Prostate gland (tissue), 2 donors: Measurements from ENCODE around the gene AMIGO1. TPM values are rescaled to one million over a fixed set of nuclear protein-coding genes. Genes with fewer than 3 reads are reported as not detected.

Source experiments
- DNase-seq: peaks from one replicate; pipeline ENCODE4 v3.0.0-alpha.2; 2019; ENCODE audit warnings: low spot score
- H3K27ac ChIP-seq, 2 donors: fragments of 200-600 bp; sonication (generic); 2 replicates each; pipeline ENCODE4 v1.5.1; 2017 to 2019
- H3K27me3 ChIP-seq: fragments of 200-600 bp; sonication (generic); replicated peaks from 2 replicates; pipeline ENCODE4 v1.5.1; 2019; ENCODE audit not compliant: insufficient read depth
- H3K36me3 ChIP-seq, 2 donors: fragments of 200-600 bp; sonication (generic); 1 replicate in 1 of 2; 2 replicates in 1 of 2; pipeline versions ENCODE4 v1.5.1 to v1.8.1; 2017 to 2019
- H3K4me1 ChIP-seq: fragments of 200-600 bp; sonication (generic); replicated peaks from 2 replicates; pipeline ENCODE4 v1.5.1; 2019
- H3K4me3 ChIP-seq, 2 donors: fragments of 200-600 bp; sonication (generic); 2 replicates each; pipeline ENCODE4 v1.5.1; 2017 to 2019
- H3K9me3 ChIP-seq: fragments of 200-600 bp; sonication (generic); 2 replicates; pipeline ENCODE4 v1.5.1; 2017
- CTCF ChIP-seq, 4 experiments: fragments of 200-600 bp in 2 of 4; fragments of 450-650 bp in 2 of 4; sonication (generic) in 2 of 4; IDR thresholded peaks; 1 replicate in 3 of 4; 2 replicates in 1 of 4; pipeline ENCODE4 v1.5.1; 2016 to 2019; ENCODE audit warnings: antibody characterized with exemption in 4 of 4, mild to moderate bottlenecking in 2 of 4, moderate library complexity in 2 of 4
- POLR2A ChIP-seq: fragments of 450-650 bp; IDR thresholded peaks from one replicate; pipeline ENCODE4 v1.6.1; 2016; ENCODE audit warnings: antibody characterized with exemption, mild to moderate bottlenecking
- POLR2AphosphoS5 ChIP-seq: sonication (generic); formaldehyde crosslinking; IDR thresholded peaks from one replicate; pipeline ENCODE4 v1.6.1; 2017; ENCODE audit warnings: antibody characterized with exemption
- WGBS: methylation state at CpG from one replicate; pipeline ENCODE4 v1.1.5; 2018; 5-methylcytosine and 5-hydroxymethylcytosine counted together
- intact Hi-C: fragments of 100-400 bp; cut with DNase I; formaldehyde crosslinking; loops from one replicate; pipeline ENCODE4 v1.14.2; 2022
- total RNA-seq, 2 donors: library from RNA; depleted of rRNA; stranded (reverse); fragments of >200 nt; gene quantifications; one replicate each; pipeline ENCODE4 v1.1.0, GENCODE V29; 2016

AMIGO1 gene
- total RNA-seq, 2 donors from 2014 or later, result 9.5 to 13.2 TPM

- no peak for TF ChIP-seq CTCF (IDR thresholded peaks at IDR 0.05)
- TF ChIP-seq POLR2A, result no peak
- TF ChIP-seq POLR2AphosphoS5, result no peak
- Histone ChIP-seq H3K9me3 (no peaks in the 10 kb centered on the region), H3K27ac (no peak overlapping the region), H3K4me1 (no peaks in the 10 kb centered on the region), H3K27me3 (no peaks in the 10 kb centered on the region), H3K36me3 (no peaks in the 10 kb centered on the region), H3K4me3 (no peak overlapping the region)
- no peak for DNase-seq
- 78% methylated on average over 9 of the region's 9 CpGs for WGBS
- intact Hi-C loops, result loop anchor here (10.0 kb wide), 1 partner anchor 113 kb away; the partner anchor contains the start of gene PSMA5
These were observed 28.1 kb upstream of the AMIGO1 start for GRCh38 chr1:109537450-109538178.

GRCh38 chr1:109535971-109536491 is 26.5 kb upstream of the AMIGO1 start:
- Histone ChIP-seq H3K36me3 (no peaks in the 10 kb centered on the region), H3K4me1 (no peaks in the 10 kb centered on the region), H3K4me3 (no peak overlapping the region), H3K27ac (no peak overlapping the region), H3K27me3 (no peaks in the 10 kb centered on the region), H3K9me3 (no peaks in the 10 kb centered on the region)
- DNase-seq, result no peak
- intact Hi-C loops, result loop anchor here (10.0 kb wide), 1 partner anchor 111 kb away; the partner anchor contains the start of gene PSMA5
- TF ChIP-seq POLR2A, result no peak
- no peak for TF ChIP-seq POLR2AphosphoS5
- TF ChIP-seq CTCF (IDR thresholded peaks at IDR 0.05), result no peak
- WGBS, result 45% methylated on average over 5 of the region's 5 CpGs

GRCh38 chr1:109535481-109535880 is 26.0 kb upstream of the AMIGO1 start:
- Histone ChIP-seq H3K36me3 (no peaks in the 10 kb centered on the region), H3K27ac (no peak overlapping the region)
- 73% methylated on average over 4 of the region's 4 CpGs for WGBS

GRCh38 chr1:109534307-109534858 is 24.9 kb upstream of the AMIGO1 start:
- intact Hi-C loops, result loop anchor here (10.0 kb wide), 1 partner anchor 110 kb away; the partner anchor contains the start of gene PSMA5
- Histone ChIP-seq H3K4me3 (no peak overlapping the region), H3K9me3 (no peaks in the 10 kb centered on the region), H3K27ac (no peak overlapping the region), H3K36me3 (no peaks in the 10 kb centered on the region), H3K4me1 (no peaks in the 10 kb centered on the region), H3K27me3 (no peaks in the 10 kb centered on the region)
- WGBS, result 82% methylated on average over 1 of the region's 1 CpG
- DNase-seq, result no peak
- TF ChIP-seq POLR2A, result no peak
- TF ChIP-seq POLR2AphosphoS5, result no peak
- no peak for TF ChIP-seq CTCF (IDR thresholded peaks at IDR 0.05)

More at GRCh38 chr1:109535481-109535880, 26.0 kb upstream of the AMIGO1 start:
- H3K27me3 ChIP-seq, result no peaks in the 10 kb centered on the region
- no peaks in the 10 kb centered on the region for H3K9me3 ChIP-seq
- no peak for TF ChIP-seq CTCF (IDR thresholded peaks at IDR 0.05)
- TF ChIP-seq POLR2AphosphoS5, result no peak
- no peak for TF ChIP-seq POLR2A
- H3K4me1 ChIP-seq, result no peaks in the 10 kb centered on the region
- intact Hi-C loops, result loop anchor here (10.0 kb wide), 1 partner anchor 111 kb away; the partner anchor contains the start of gene PSMA5
- DNase-seq, result no peak
- H3K4me3 ChIP-seq, result no peak overlapping the region
